MCF 10A (cell line): Measurements from ENCODE around the gene FAM174A. TPM values are rescaled to one million over a fixed set of nuclear protein-coding genes. Genes with fewer than 3 reads are reported as not detected.

Experiments
- BruUV-seq: library from RNA; stranded (reverse); fragments of 400-500 nt; replicated peaks from 2 replicates; lab custom pipeline; 2021; lab: Mats Ljungman, UMichigan
- CTCF ChIA-PET: fragments of 300-600 bp; sonication (Branson Sonifier 250); formaldehyde crosslinking; extraction: SDS; loops from one replicate; lab custom pipeline; 2021; ENCODE audit warnings: antibody characterized with exemption, inconsistent platforms; lab: Yijun Ruan, JAX
- POLR2A ChIA-PET: fragments of 300-600, 350-650 bp; sonication (Branson Sonifier 250); formaldehyde crosslinking; extraction: SDS; loops from one replicate; lab custom pipeline; 2020; ENCODE audit warnings: antibody characterized with exemption, inconsistent platforms; lab: Yijun Ruan, JAX
- DNase-seq: peaks from one replicate; pipeline ENCODE4 v3.0.0-alpha.2; 2018; ENCODE audit not compliant: unreplicated experiment
- H3K27ac Mint-ChIP-seq: one replicate; pipeline ENCODE4 v1.8.0; 2022; ENCODE audit warnings: mild to moderate bottlenecking, low read depth, mixed read lengths; ENCODE audit not compliant: unreplicated experiment
- H3K27me3 Mint-ChIP-seq: one replicate; pipeline ENCODE4 v1.8.0; 2022; ENCODE audit warnings: mixed read lengths; ENCODE audit not compliant: insufficient read depth, unreplicated experiment
- H3K36me3 Mint-ChIP-seq: one replicate; pipeline ENCODE4 v1.8.0; 2022; ENCODE audit warnings: mild to moderate bottlenecking, moderate library complexity, mixed read lengths; ENCODE audit not compliant: insufficient read depth, unreplicated experiment
- H3K4me1 Mint-ChIP-seq: one replicate; pipeline ENCODE4 v1.8.0; 2022; ENCODE audit warnings: mixed read lengths; ENCODE audit not compliant: insufficient read depth, unreplicated experiment
- H3K4me3 Mint-ChIP-seq: one replicate; pipeline ENCODE4 v1.8.0; 2022; ENCODE audit warnings: mild to moderate bottlenecking, moderate library complexity, mixed read lengths; ENCODE audit not compliant: unreplicated experiment
- H3K9me3 Mint-ChIP-seq: one replicate; pipeline ENCODE4 v1.8.0; 2022; ENCODE audit warnings: mixed read lengths; ENCODE audit not compliant: unreplicated experiment
- intact Hi-C: fragments of 100-400 bp; cut with micrococcal nuclease; formaldehyde crosslinking; loops from 2 replicates; pipeline ENCODE4 v1.14.1; 2022
- total RNA-seq: library from RNA; stranded (reverse); gene quantifications from 2 replicates; pipeline ENCODE4 v1.2.3, GENCODE V29; 2022
- TF ChIP-seq, protein P1 (sequence below): fragments of 200-600 bp; IDR thresholded peaks from one replicate; pipeline ENCODE4 v1.8.0; 2022; ENCODE audit warnings: antibody characterized with exemption, mild to moderate bottlenecking; ENCODE audit not compliant: unreplicated experiment

The FAM174A gene
- total RNA-seq, 1 experiment from 2014 or later, result 9.7 TPM

DNA sequence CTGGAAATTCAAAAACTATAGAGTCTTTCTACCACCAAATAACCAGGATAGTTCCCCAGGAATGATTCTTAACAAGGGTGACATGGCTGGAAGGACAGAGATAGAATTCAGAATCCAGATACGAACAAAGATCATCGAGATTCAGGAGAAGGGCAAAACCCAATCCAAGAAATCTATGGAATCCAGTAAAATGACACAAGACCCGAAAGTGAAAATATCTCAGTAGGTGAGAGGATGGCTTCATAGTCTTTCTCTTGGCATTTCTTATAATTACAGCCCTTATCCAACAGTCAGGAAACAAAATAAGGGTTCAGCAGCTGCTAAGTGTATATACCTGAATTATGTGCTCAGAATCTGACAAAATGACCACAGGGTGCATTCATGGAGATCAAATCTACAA lies 81.8 kb downstream of the FAM174A start:
- H3K27ac Mint-ChIP-seq, result no peak overlapping the region
- no peaks in the 10 kb centered on the region for H3K36me3 Mint-ChIP-seq
- no peaks in the 10 kb centered on the region for H3K9me3 Mint-ChIP-seq
- POLR2A ChIA-PET, result no interaction called here
- CTCF ChIA-PET, result interaction anchor here (0.6 kb wide), 1 partner anchor 25 kb away, joined by 4 read pairs; no protein-coding TSS in a partner anchor
- no TSS peak for BruUV-seq
- H3K4me1 Mint-ChIP-seq, result no peaks in the 10 kb centered on the region
- no peak overlapping the region for H3K4me3 Mint-ChIP-seq
- TF ChIP-seq, protein P1, sequence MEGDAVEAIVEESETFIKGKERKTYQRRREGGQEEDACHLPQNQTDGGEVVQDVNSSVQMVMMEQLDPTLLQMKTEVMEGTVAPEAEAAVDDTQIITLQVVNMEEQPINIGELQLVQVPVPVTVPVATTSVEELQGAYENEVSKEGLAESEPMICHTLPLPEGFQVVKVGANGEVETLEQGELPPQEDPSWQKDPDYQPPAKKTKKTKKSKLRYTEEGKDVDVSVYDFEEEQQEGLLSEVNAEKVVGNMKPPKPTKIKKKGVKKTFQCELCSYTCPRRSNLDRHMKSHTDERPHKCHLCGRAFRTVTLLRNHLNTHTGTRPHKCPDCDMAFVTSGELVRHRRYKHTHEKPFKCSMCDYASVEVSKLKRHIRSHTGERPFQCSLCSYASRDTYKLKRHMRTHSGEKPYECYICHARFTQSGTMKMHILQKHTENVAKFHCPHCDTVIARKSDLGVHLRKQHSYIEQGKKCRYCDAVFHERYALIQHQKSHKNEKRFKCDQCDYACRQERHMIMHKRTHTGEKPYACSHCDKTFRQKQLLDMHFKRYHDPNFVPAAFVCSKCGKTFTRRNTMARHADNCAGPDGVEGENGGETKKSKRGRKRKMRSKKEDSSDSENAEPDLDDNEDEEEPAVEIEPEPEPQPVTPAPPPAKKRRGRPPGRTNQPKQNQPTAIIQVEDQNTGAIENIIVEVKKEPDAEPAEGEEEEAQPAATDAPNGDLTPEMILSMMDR, result no peak
- H3K27me3 Mint-ChIP-seq, result no peaks in the 10 kb centered on the region
- no peak for DNase-seq
- intact Hi-C loops, result no loop called here

DNA sequence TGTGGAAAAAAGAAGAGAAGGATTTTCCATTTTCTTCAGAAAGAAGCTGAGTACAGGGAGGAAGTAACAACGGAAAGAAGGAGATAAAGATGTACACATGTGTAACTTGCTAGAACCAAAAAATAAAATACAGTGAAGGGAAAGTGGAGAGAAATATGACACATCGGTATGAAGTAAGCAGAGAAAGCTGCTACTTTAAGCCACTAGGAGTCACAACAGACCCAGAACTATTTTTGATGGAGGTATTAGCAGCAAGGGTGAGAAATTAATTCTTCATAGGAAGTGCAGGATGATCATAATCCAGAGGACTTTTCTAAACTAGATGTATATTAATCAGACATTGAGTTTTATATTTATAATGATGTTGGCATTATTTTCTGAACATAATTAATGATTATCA lies 88.5 kb downstream of the FAM174A start:
- peak; percentile 51 for DNase-seq
- ChIA-PET CTCF (interaction anchor here (0.6 to 1.5 kb wide), 10 partner anchors 9 to 1341 kb away, joined by 3 to 5 read pairs (median 3); no protein-coding TSS in a partner anchor), POLR2A (interaction anchor here (0.6 to 1.1 kb wide), 2 partner anchors 44 to 1562 kb away, joined by 3 read pairs; no protein-coding TSS in a partner anchor)
- H3K36me3 Mint-ChIP-seq, result no peaks in the 10 kb centered on the region
- no peak overlapping the region for H3K27ac Mint-ChIP-seq
- H3K9me3 Mint-ChIP-seq, result no peaks in the 10 kb centered on the region
- TF ChIP-seq, protein P1, result peak; percentile 65
- intact Hi-C loops, result loop anchor here (1.0 to 10.0 kb wide), 7 partner anchors 84 to 1519 kb away; no protein-coding TSS in a partner anchor
- no TSS peak for BruUV-seq
- no peaks in the 10 kb centered on the region for H3K27me3 Mint-ChIP-seq
- H3K4me1 Mint-ChIP-seq, result no peaks in the 10 kb centered on the region
- H3K4me3 Mint-ChIP-seq, result no peak overlapping the region

DNA sequence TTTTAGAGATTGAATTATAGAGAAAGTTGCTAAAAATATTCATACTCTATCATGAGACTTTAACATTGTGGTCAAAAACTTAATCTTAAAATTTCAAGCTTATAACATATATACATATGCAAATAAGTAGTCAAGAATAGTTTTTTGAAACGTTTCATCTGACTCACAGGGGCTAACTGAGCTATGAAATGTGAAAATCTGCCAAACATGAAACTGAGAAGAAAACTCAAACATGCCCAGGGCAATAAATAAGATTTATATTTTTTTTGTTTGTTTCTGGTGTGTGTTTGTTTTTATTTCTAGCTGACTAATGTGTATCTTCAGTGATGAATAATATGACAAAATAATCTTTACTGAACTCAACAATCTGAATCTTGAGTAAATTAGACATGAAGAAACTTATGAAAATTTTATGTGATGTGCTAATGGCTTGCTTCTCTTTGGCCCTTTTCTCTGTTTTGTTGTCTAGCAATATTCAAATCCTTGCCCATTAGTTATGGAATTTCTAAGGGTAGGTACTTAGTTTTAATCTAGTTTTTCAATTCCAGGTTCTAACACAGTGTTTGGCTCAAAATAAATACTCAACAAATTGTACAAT lies 99.9 kb downstream of the FAM174A start:
- CTCF ChIA-PET, result no interaction called here
- peak; percentile 34 for DNase-seq
- Mint-ChIP-seq H3K4me3 (no peak overlapping the region), H3K27me3 (no peaks in the 10 kb centered on the region), H3K4me1 (peaks cover 5% of the 10 kb centered on the region), H3K9me3 (no peaks in the 10 kb centered on the region), H3K27ac (peak overlapping the region; percentile 39), H3K36me3 (no peaks in the 10 kb centered on the region)
- POLR2A ChIA-PET, result interaction anchor here (0.6 to 1.6 kb wide), 2 partner anchors 12 to 1598 kb away, joined by 4 to 7 read pairs; no protein-coding TSS in a partner anchor
- BruUV-seq, result no TSS peak
- intact Hi-C loops, result no loop called here
- TF ChIP-seq, protein P1, result no peak
